Mucosa of descending colon (tissue), 3 donors: ENCODE measurements around the gene CCDC63. TPM values are rescaled to one million over a fixed set of nuclear protein-coding genes. Genes with fewer than 3 reads are reported as not detected.
"Not testable (repeated sequence)": the region's sequence is repeated elsewhere in the genome, so short reads cannot be mapped to it uniquely, and the experiment has no call there.

ENCODE experiments used
- ATAC-seq: fragments of 200-7000 bp; cut with Tn5 transposase; one replicate; pipeline ENCODE4 v1.9.1; 2020; ENCODE audit warnings: mild to moderate bottlenecking, moderate library complexity
- DNase-seq, 3 donors: peaks; one replicate each; pipeline ENCODE4 v3.0.0-alpha.2; 2020
- H3K36me3 ChIP-seq: fragments of 200-600 bp; one replicate; pipeline ENCODE4 v1.8.0; 2021; ENCODE audit warnings: low read depth, mild to moderate bottlenecking
- H3K4me1 ChIP-seq: fragments of 200-600 bp; one replicate; pipeline ENCODE4 v1.8.0; 2021; ENCODE audit warnings: low read depth, mild to moderate bottlenecking
- H3K4me3 ChIP-seq: fragments of 200-600 bp; one replicate; pipeline ENCODE4 v1.8.0; 2021; ENCODE audit warnings: mild to moderate bottlenecking
- H3K9me3 ChIP-seq: fragments of 200-600 bp; one replicate; pipeline ENCODE4 v1.8.0; 2021; ENCODE audit warnings: mild to moderate bottlenecking
- CTCF ChIP-seq: fragments of 200-600 bp; IDR thresholded peaks from one replicate; pipeline ENCODE4 v1.8.0; 2022; ENCODE audit warnings: antibody characterized with exemption, mild to moderate bottlenecking
- intact Hi-C, 2 donors: fragments of 100-400 bp; cut with DNase I in 1 of 2; cut with micrococcal nuclease in 1 of 2; formaldehyde crosslinking; loops; one replicate each; pipeline versions ENCODE4 v1.11.0 to v1.11.1; 2022; cut with DNase I, micrococcal nuclease
- total RNA-seq, 3 donors: library from RNA; stranded (reverse); fragmentation: NEBNext Ultra II Directional in 2 of 3; extraction: Animal tissue kit (Norgen Biotek cat#: 25700) in 2 of 3; gene quantifications; one replicate each; pipeline versions ENCODE4 v1.2.1 to v1.2.4, GENCODE V29; 2021 to 2023
- donor health status: DM: no; HTN: no; CAD: no; lungs with moderate emphysema.
- donor health status: DM: no; HTN: no; CAD: no.
- donor health status: DM: no; HTN: yes; CAD: no.

Gene CCDC63
- total RNA-seq, 3 donors from 2014 or later: not detected

GRCh38 chr12:110941391-110941790, 94.6 kb downstream of the CCDC63 start:
- no peak for ATAC-seq
- TF ChIP-seq CTCF: no peak
- Histone ChIP-seq H3K4me1 (no peaks in the 10 kb centered on the region), H3K4me3 (no peak overlapping the region), H3K9me3 (peaks cover 7% of the 10 kb centered on the region), H3K36me3 (no peaks in the 10 kb centered on the region)
- DNase-seq: no peak
- intact Hi-C loops: no loop called here

GRCh38 chr12:110943373-110943772, 96.6 kb downstream of the CCDC63 start:
- no peak for TF ChIP-seq CTCF
- Histone ChIP-seq H3K9me3 (peaks cover 9% of the 10 kb centered on the region), H3K36me3 (no peaks in the 10 kb centered on the region), H3K4me1 (no peaks in the 10 kb centered on the region), H3K4me3 (no peak overlapping the region)
- intact Hi-C loops: no loop called here
- no peak for ATAC-seq
- DNase-seq: no peak

GRCh38 chr12:110948041-110948440, 101.3 kb downstream of the CCDC63 start:
- H3K4me1 ChIP-seq: no peaks in the 10 kb centered on the region
- no peak for TF ChIP-seq CTCF
- peaks cover 9% of the 10 kb centered on the region for H3K9me3 ChIP-seq
- no peak overlapping the region for H3K4me3 ChIP-seq
- ATAC-seq (no peak), DNase-seq (no peak)
- no peaks in the 10 kb centered on the region for H3K36me3 ChIP-seq
- intact Hi-C loops: no loop called here

DNA sequence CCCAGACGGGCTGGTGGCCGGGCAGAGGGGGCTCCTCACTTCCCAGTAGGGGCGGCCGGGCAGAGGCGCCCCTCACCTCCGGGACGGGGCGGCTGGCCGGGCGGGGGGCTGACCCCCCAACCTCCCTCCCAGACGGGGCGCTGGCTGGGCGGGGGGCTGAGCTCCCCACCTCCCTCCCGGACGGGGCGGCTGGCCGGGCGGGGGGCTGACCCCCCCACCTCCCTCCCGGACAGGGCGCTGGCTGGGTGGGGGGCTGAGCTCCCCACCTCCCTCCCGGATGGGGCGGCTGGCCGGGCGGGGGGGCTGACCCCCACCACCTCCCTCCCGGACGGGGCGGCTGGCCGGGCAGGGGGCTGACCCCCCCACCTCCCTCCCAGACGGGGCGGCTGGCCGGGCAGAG, 103.7 kb downstream of the CCDC63 start:
- H3K4me3 ChIP-seq, H3K36me3 ChIP-seq, ATAC-seq, H3K4me1 ChIP-seq, H3K9me3 ChIP-seq, intact Hi-C loops, DNase-seq: not testable (repeated sequence)

DNA sequence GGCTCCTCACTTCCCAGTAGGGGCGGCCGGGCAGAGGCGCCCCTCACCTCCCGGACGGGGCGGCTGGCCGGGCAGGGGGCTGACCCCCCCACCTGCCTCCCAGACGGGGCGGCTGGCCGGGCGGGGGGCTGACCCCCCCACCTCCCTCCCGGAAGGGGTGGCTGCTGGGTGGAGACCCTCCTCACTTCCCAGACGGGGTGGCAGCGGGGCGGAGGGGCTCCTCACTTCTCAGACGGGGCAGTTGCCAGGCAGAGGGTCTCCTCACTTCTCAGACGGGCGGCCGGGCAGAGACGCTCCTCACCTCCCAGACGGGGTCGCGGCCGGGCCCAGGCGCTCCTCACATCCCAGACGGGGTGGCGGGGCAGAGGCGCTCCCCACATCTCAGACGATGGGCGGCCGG, 104.1 kb downstream of the CCDC63 start:
- intact Hi-C loops, DNase-seq, H3K4me3 ChIP-seq, H3K36me3 ChIP-seq, H3K9me3 ChIP-seq, ATAC-seq, H3K4me1 ChIP-seq: not testable (repeated sequence)

Other genes starting within 250 kb of the CCDC63 start
- gene TCTN1, start 232.9 kb upstream of the CCDC63 start, total RNA-seq: 10 to 100 TPM in 1 of 3 donors, 1 to 10 TPM in 2; 7.2 to 23.7 (median 8.2) TPM
- 1 to 10 TPM; 1.6 to 5.6 (median 3.5) TPM for gene HVCN1, start 157.9 kb upstream of the CCDC63 start, total RNA-seq
- gene PPP1CC, start 104.1 kb upstream of the CCDC63 start, total RNA-seq: 100 to 1,000 TPM; 145 to 171 (median 161) TPM
- gene MYL2, start 73.6 kb downstream of the CCDC63 start, total RNA-seq: 10 to 100 TPM in 1 of 3 donors, 1 to 10 TPM in 1, not detected in 1; 3.8 to 13.2 TPM
- under 1 TPM in 1 of 3 donors, not detected in 2; 0.54 TPM for gene CUX2, start 187.2 kb downstream of the CCDC63 start, total RNA-seq